Measurements from ENCODE around the gene HOXB13.

- no peak for TF ChIP-seq MAX (IDR thresholded peaks at IDR 0.05)
- TF ChIP-seq CTCF (IDR thresholded peaks at IDR 0.05): no peak
- no peak for TF ChIP-seq HMGXB4 (CRISPR knock-in tag; IDR thresholded peaks at IDR 0.05; ENCODE audit: borderline replicate concordance)
- TF ChIP-seq EHF (CRISPR knock-in tag; IDR thresholded peaks at IDR 0.05): no peak
- no peak for TF ChIP-seq CHD4 (IDR thresholded peaks at IDR 0.05; ENCODE audit: borderline replicate concordance)
- TF ChIP-seq MYC (IDR thresholded peaks at IDR 0.05; ENCODE audit: borderline replicate concordance, low read length): no peak
- no peak for TF ChIP-seq POLR2A (IDR thresholded peaks at IDR 0.05; ENCODE audit: low read length)
- no peak for TF ChIP-seq HOXA7 (CRISPR knock-in tag; IDR thresholded peaks at IDR 0.05)
- no peak for TF ChIP-seq CEBPB (IDR thresholded peaks at IDR 0.05)
- TF ChIP-seq POLR2AphosphoS2 (conservative IDR thresholded peaks at IDR 0.05; ENCODE audit: low read length): no peak
These were observed 3.1 kb downstream of the HOXB13 start for GRCh38 chr17:48725288-48726064.

Measured in A549 (cell line).